Measurements from ENCODE around the gene DNAH17.

DNAH17 gene

DNA sequence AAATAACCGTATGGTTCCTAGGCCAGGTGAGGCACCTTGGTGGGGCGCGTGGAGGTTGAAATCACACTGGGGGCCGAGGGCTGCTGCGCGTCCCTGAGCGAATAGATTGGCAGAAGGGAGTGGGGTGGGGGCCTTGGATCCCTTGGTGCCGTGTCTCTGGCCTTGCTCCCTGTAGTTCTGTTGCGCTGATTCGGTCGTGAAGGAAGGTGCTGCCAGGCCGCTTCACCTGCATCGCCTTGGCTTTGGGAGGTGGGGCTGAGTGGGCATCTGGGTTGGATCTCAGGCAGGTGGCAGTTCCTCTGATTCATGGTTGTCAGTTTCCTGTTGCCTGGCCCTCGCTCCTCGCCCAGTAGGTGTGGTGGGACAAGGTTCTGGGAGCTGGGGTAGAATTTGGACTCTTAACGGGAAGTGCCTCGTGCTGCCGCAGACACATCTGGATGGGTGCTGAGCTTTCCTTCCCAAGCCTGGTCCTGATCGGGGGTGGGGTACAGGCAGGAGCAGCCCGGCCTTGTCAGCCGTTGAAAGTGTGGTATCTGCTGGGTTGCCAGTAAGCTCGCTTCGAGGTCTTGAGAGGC lies 168.6 kb downstream of the DNAH17 start:
- no peaks in the 10 kb centered on the region for H3K27me3 ChIP-seq (ENCODE audit: control insufficient read depth, insufficient read depth, low read length)
- H3K36me3 ChIP-seq (ENCODE audit: control insufficient read depth, insufficient read depth, low read length): peaks cover 6% of the 10 kb centered on the region
- H3K4me3 ChIP-seq (ENCODE audit: low read length): no peak overlapping the region
- H3K4me1 ChIP-seq (ENCODE audit: control insufficient read depth, insufficient read depth, low read length): peaks cover 54% of the 10 kb centered on the region
- no peak overlapping the region for H3K9ac ChIP-seq (ENCODE audit: low read length)
- no peaks in the 10 kb centered on the region for H3K9me3 ChIP-seq (ENCODE audit: control insufficient read depth, low read length)

DNA sequence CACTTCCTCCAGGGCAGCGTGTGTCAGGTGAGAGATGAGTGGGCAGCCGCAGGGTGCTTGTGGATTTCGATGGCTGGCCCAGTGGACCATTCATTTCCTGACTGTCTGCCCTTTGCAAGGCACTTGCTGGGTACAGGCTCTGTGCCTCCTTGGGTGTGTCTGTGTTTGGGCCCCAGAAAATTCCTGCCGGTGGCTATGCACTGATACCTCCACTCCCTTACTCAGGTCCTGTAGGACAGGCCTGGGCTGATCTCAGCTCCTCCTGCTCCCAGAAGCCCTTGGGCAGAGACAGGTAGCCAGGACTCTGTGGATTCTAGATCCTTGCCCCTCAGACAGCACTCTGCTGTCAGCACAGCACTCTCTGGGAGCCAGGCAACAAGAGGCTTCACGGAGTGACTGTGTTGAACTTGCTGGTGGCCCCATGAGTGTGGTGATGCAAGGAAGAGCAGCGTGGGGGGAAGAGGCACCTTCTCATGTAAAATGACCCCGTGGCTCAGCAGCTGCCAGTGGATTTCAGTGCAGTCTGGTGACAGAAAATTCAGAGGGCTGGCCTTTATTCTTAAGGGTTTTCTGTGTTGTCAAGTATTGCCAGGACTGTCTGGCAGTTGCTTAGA lies 169.7 kb downstream of the DNAH17 start:
- Histone ChIP-seq H3K4me1 (ENCODE audit: control insufficient read depth, insufficient read depth, low read length) (peaks cover 54% of the 10 kb centered on the region), H3K9me3 (ENCODE audit: control insufficient read depth, low read length) (no peaks in the 10 kb centered on the region), H3K9ac (ENCODE audit: low read length) (no peak overlapping the region), H3K27me3 (ENCODE audit: control insufficient read depth, insufficient read depth, low read length) (no peaks in the 10 kb centered on the region), H3K36me3 (ENCODE audit: control insufficient read depth, insufficient read depth, low read length) (peaks cover 9% of the 10 kb centered on the region), H3K4me3 (ENCODE audit: low read length) (no peak overlapping the region)

DNA sequence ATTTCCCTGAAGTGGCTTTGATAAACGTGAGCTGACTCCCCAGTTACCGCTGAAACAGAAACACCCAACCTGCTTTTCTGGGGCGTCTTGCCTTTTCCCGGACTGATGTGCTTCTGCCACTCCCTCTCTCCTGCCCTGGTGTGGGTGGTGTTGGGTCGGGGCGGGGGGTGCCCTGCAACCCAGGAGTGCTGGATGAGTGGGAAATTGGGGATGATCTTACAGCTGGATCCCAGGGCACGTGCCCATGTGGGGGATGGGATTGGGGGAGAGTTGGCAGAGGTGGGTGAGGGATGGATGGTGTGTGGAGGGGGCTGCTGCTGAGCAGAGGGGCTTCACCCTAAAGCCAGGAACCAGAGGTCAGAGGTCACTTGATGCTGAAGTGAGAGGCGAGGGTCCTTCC lies 170.3 kb downstream of the DNAH17 start:
- Histone ChIP-seq H3K4me1 (ENCODE audit: control insufficient read depth, insufficient read depth, low read length) (peaks cover 51% of the 10 kb centered on the region), H3K36me3 (ENCODE audit: control insufficient read depth, insufficient read depth, low read length) (peaks cover 9% of the 10 kb centered on the region), H3K9ac (ENCODE audit: low read length) (no peak overlapping the region), H3K27me3 (ENCODE audit: control insufficient read depth, insufficient read depth, low read length) (no peaks in the 10 kb centered on the region), H3K4me3 (ENCODE audit: low read length) (no peak overlapping the region), H3K9me3 (ENCODE audit: control insufficient read depth, low read length) (no peaks in the 10 kb centered on the region)

DNA sequence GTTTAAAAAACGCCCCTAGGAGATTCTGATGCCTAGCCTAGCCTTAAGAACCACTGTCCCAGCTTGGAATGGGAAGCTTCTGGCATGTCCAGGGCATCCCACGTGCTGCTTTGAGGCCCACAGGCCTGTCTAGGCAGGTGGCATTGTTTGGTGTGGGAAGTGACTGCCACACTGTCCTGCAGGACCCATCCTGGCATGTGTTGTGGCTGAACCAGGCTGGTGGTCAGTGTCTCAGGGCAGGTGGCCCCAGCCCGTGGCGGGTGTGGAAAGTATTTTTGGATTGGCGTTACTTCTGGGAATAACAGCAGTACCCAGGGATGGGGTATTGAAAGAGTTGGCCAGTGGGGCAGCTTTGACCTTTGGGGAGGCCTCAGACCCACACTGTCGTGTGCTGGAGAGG lies 170.8 kb downstream of the DNAH17 start:
- peaks cover 9% of the 10 kb centered on the region for H3K36me3 ChIP-seq (ENCODE audit: control insufficient read depth, insufficient read depth, low read length)
- no peaks in the 10 kb centered on the region for H3K27me3 ChIP-seq (ENCODE audit: control insufficient read depth, insufficient read depth, low read length)
- H3K9me3 ChIP-seq (ENCODE audit: control insufficient read depth, low read length): no peaks in the 10 kb centered on the region
- no peak overlapping the region for H3K9ac ChIP-seq (ENCODE audit: low read length)
- H3K4me3 ChIP-seq (ENCODE audit: low read length): no peak overlapping the region
- peaks cover 46% of the 10 kb centered on the region for H3K4me1 ChIP-seq (ENCODE audit: control insufficient read depth, insufficient read depth, low read length)

DNA sequence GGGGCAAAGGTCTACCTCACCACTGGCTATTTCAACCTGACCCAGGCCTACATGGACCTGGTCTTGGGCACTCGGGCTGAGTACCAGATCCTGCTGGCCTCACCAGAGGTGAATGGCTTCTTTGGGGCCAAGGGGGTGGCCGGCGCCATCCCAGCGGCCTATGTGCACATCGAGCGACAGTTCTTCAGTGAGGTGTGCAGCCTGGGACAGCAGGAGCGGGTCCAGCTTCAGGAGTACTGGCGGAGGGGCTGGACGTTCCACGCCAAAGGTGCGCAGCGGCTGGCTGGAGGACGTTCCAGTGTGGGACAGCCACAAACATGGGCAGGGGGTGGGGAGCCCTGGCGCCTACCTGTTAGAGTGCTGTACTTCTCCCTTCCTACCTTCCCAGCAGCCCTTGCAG lies 173.4 kb downstream of the DNAH17 start:
- Histone ChIP-seq H3K27me3 (ENCODE audit: control insufficient read depth, insufficient read depth, low read length) (no peaks in the 10 kb centered on the region), H3K9ac (ENCODE audit: low read length) (no peak overlapping the region), H3K9me3 (ENCODE audit: control insufficient read depth, low read length) (no peaks in the 10 kb centered on the region), H3K36me3 (ENCODE audit: control insufficient read depth, insufficient read depth, low read length) (peaks cover 24% of the 10 kb centered on the region), H3K4me1 (ENCODE audit: control insufficient read depth, insufficient read depth, low read length) (peaks cover 26% of the 10 kb centered on the region), H3K4me3 (ENCODE audit: low read length) (no peak overlapping the region)

DNA sequence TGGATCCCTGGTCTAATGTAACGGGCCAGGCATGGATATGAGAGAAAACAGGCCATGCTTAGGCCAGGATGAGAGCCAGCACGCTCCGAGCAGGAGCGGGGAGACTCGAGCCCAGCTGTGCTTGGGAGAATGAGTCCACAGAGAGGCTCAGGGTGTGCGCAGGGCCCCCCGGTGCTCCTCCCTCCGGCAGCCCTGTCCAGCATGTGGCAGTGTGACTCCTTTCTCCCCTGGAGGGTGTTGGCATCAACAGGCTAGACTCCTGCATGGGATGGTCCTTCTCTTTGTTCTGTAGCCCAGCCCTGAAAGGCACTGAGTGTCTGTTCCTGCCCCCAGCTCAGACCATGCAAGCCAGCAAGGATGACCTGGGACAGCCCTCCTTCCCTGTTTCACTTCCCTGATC lies 175.3 kb downstream of the DNAH17 start:
- H3K4me1 ChIP-seq (ENCODE audit: control insufficient read depth, insufficient read depth, low read length): peaks cover 7% of the 10 kb centered on the region
- no peaks in the 10 kb centered on the region for H3K9me3 ChIP-seq (ENCODE audit: control insufficient read depth, low read length)
- H3K9ac ChIP-seq (ENCODE audit: low read length): no peak overlapping the region
- H3K4me3 ChIP-seq (ENCODE audit: low read length): no peak overlapping the region
- H3K36me3 ChIP-seq (ENCODE audit: control insufficient read depth, insufficient read depth, low read length): peaks cover 34% of the 10 kb centered on the region
- no peaks in the 10 kb centered on the region for H3K27me3 ChIP-seq (ENCODE audit: control insufficient read depth, insufficient read depth, low read length)

DNA sequence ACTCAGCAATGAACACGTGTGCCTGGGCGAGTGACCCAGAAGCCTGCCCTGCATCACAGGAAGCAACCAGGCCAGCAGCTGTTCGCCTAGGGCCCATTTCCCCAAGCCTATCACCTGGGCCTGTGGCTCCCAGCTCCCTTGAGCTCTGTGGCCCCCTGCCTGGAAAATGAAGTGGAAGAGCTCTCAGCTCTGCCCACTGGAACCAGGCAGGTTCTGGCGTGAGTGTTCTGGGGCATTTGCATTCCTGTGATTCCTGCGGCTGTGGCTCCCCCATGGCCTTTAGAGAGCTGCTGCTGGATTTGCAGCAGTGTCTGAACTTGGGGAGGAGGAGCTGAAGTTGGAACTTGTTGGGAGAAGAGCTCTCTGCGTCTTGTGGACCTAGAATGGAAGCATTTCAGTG lies 175.9 kb downstream of the DNAH17 start:
- Histone ChIP-seq H3K36me3 (ENCODE audit: control insufficient read depth, insufficient read depth, low read length) (peaks cover 34% of the 10 kb centered on the region), H3K4me1 (ENCODE audit: control insufficient read depth, insufficient read depth, low read length) (peaks cover under 1% of the 10 kb centered on the region), H3K9ac (ENCODE audit: low read length) (no peak overlapping the region), H3K9me3 (ENCODE audit: control insufficient read depth, low read length) (no peaks in the 10 kb centered on the region), H3K27me3 (ENCODE audit: control insufficient read depth, insufficient read depth, low read length) (no peaks in the 10 kb centered on the region), H3K4me3 (ENCODE audit: low read length) (no peak overlapping the region)

DNA sequence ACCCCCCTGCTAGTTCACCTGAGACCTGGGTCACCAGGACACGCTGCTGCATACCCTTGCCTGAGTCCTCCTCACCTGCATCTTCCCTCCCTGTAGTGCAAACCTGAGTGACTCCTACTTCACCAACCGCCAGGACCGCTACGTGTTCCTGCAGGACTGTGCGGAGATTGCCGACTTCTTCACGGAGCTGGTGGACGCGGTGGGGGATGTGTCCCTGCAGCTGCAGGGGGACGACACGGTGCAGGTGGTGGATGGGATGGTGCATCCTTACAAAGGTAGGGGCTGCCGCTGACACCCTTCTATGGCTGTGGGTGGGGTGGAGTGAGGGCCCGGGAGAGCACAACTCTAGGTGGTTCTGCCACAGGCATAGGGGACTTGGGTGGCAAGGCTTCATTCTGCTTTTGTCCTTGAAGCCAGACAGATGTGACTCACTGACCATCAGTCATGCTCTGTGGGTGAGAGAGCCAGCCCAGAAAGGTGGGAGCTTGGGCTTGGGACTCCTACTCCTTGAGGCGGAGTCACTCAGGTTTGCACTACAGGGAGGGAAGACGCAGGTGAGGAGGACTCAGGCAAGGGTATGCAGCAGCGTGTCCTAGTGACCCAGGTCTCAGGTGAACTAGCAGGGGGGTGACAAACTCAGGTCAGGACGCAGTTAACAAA lies 176.5 kb downstream of the DNAH17 start:
- no peak overlapping the region for H3K9ac ChIP-seq (ENCODE audit: low read length)
- no peak overlapping the region for H3K4me3 ChIP-seq (ENCODE audit: low read length)
- H3K36me3 ChIP-seq (ENCODE audit: control insufficient read depth, insufficient read depth, low read length): peaks cover 33% of the 10 kb centered on the region
- H3K9me3 ChIP-seq (ENCODE audit: control insufficient read depth, low read length): no peaks in the 10 kb centered on the region
- H3K27me3 ChIP-seq (ENCODE audit: control insufficient read depth, insufficient read depth, low read length): no peaks in the 10 kb centered on the region
- no peaks in the 10 kb centered on the region for H3K4me1 ChIP-seq (ENCODE audit: control insufficient read depth, insufficient read depth, low read length)

DNA sequence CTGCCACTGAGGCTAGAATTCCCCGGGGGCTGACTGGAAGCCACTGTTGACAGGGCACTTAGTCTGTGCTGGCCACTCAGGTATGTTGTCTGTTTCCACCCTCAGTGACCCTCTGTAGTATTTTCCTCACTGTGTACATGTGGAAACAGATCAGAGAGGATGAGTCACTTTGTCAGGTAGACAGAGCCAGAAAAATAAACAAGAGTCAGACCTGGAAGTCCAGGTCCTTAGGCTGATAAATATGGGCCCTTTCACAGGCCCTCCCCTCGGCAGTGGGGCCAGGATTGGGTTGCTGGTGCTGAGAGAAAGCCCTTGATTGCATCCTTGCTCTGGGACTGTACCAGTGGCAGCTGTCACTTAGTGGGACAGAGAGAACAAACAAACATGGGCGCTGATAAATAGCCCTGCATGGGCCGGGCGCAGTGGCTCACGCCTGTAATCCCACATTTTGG lies 177.5 kb downstream of the DNAH17 start:
- H3K27me3 ChIP-seq (ENCODE audit: control insufficient read depth, insufficient read depth, low read length): no peaks in the 10 kb centered on the region
- no peaks in the 10 kb centered on the region for H3K9me3 ChIP-seq (ENCODE audit: control insufficient read depth, low read length)
- peaks cover 30% of the 10 kb centered on the region for H3K36me3 ChIP-seq (ENCODE audit: control insufficient read depth, insufficient read depth, low read length)
- H3K4me1 ChIP-seq (ENCODE audit: control insufficient read depth, insufficient read depth, low read length): no peaks in the 10 kb centered on the region
- H3K4me3 ChIP-seq (ENCODE audit: low read length): no peak overlapping the region
- H3K9ac ChIP-seq (ENCODE audit: low read length): no peak overlapping the region

DNA sequence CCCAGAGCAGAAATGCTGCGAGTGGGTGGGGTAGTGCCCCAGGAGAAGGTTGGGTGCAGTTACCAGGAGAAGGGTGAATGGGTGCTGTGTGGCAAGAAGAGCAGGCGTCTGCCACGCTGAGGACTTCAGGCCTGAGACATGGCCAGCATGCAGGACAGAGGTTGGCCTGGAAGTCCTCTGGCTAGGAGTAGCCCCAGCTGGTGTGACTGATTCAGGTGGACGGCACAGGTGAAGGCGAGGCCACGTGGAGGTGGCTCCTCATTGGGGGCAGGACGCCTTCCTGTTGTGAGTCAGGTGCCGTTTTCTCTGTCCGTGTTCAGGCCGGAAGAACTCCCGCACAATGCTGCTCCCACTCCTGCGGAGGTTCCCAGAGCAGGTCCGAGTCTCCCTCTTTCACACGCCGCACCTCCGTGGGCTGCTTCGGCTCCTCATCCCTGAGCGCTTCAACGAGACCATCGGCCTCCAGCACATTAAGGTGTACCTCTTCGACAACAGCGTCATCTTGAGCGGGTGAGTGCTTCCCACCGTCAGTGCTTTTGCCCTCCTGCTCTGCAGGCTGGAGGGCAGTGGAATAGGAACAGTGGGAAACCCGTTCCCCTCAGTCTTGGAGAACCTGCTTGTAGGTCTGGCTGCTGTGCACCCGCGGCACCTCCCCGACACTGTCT lies 178.0 kb downstream of the DNAH17 start:
- H3K4me3 ChIP-seq (ENCODE audit: low read length): no peak overlapping the region
- H3K4me1 ChIP-seq (ENCODE audit: control insufficient read depth, insufficient read depth, low read length): no peaks in the 10 kb centered on the region
- no peaks in the 10 kb centered on the region for H3K27me3 ChIP-seq (ENCODE audit: control insufficient read depth, insufficient read depth, low read length)
- peaks cover 30% of the 10 kb centered on the region for H3K36me3 ChIP-seq (ENCODE audit: control insufficient read depth, insufficient read depth, low read length)
- H3K9ac ChIP-seq (ENCODE audit: low read length): no peak overlapping the region
- H3K9me3 ChIP-seq (ENCODE audit: control insufficient read depth, low read length): no peaks in the 10 kb centered on the region

DNA sequence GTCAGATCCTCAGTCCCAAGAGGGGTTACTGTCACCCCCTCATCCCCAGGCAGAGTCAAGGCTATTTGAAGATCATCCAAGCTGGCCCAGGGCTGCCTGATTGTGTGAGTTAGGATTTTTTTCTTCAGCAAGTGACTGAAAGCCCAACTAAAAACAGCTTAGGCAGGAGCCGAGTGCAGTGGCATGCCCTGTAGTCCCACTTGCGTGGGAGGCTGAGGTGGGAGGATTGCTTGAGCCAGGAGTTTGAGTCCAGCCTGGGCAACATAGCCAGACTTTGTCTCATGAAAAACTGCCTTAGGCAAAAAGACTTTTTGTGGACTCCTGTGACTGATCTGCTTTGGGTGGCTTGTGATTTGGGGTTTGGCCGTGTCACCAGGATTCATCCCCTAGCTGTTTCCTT lies 178.8 kb downstream of the DNAH17 start:
- peaks cover 26% of the 10 kb centered on the region for H3K36me3 ChIP-seq (ENCODE audit: control insufficient read depth, insufficient read depth, low read length)
- no peak overlapping the region for H3K4me3 ChIP-seq (ENCODE audit: low read length)
- no peaks in the 10 kb centered on the region for H3K4me1 ChIP-seq (ENCODE audit: control insufficient read depth, insufficient read depth, low read length)
- no peak overlapping the region for H3K9ac ChIP-seq (ENCODE audit: low read length)
- H3K27me3 ChIP-seq (ENCODE audit: control insufficient read depth, insufficient read depth, low read length): no peaks in the 10 kb centered on the region
- no peaks in the 10 kb centered on the region for H3K9me3 ChIP-seq (ENCODE audit: control insufficient read depth, low read length)

DNA sequence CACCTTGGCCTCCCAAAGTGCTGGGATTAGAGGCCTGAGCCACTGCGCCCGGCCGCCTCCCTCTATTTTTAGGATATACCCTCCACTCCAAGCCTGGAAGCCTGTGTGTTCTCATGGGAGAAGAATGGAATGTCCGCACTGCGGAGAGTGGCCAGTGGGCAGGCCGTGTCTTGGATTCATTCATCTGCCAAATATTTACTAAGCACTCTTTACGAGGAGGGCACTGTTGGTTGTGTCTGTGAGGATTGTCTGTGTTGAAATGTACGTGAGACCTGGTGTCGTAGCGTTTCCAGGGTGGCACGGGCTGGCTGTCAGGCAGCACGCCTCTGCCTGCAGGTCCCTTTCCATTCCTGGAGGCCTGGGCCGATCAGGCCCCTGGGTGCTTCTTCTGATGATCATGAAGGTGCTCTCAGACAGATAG lies 179.5 kb downstream of the DNAH17 start:
- Histone ChIP-seq H3K9ac (ENCODE audit: low read length) (no peak overlapping the region), H3K4me3 (ENCODE audit: low read length) (no peak overlapping the region), H3K4me1 (ENCODE audit: control insufficient read depth, insufficient read depth, low read length) (no peaks in the 10 kb centered on the region), H3K27me3 (ENCODE audit: control insufficient read depth, insufficient read depth, low read length) (no peaks in the 10 kb centered on the region), H3K36me3 (ENCODE audit: control insufficient read depth, insufficient read depth, low read length) (peaks cover 25% of the 10 kb centered on the region), H3K9me3 (ENCODE audit: control insufficient read depth, low read length) (no peaks in the 10 kb centered on the region)

Data from mucosa of stomach (tissue), 1 donor.